GM10266 (cell line): ENCODE results near the gene LRBA.

Experiments
- DNase-seq: peaks from one replicate; pipeline ENCODE4 v3.0.0; 2012; ENCODE audit errors: extremely low spot score
- CTCF ChIP-seq: IDR thresholded peaks from 2 replicates; pipeline ENCODE4 v1.5.1; 2012; ENCODE audit warnings: mild to moderate bottlenecking, low read depth; ENCODE audit not compliant: control insufficient read depth, insufficient read depth; ENCODE audit errors: missing control alignments

Gene LRBA

GRCh38 chr4:150491132-150492049 is 523.7 kb downstream of the LRBA start:
- no peak for DNase-seq
- no peak for TF ChIP-seq CTCF

GRCh38 chr4:150482581-150482980 is 532.5 kb downstream of the LRBA start:
- TF ChIP-seq CTCF: no peak
- DNase-seq: no peak

GRCh38 chr4:150479657-150480056 is 535.4 kb downstream of the LRBA start:
- no peak for TF ChIP-seq CTCF
- no peak for DNase-seq

DNA sequence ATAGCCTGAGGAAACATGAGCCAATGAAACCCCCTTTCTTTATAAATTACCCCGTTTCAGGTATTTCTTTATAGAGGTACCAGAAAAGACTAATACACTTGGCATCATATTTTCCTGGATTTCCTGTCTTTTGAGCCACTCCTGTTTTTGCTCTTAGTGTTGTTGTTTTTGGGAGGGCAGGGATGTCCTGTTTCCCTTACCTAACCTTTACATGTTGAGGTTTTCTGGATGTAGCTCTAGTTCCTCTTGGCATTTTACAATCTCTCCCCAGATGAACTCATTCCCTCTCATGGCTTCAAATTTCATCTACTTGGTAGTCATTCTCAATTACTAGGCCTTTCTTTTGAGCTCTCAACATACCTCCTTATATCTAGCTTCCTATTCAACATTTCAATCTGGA is 537.2 kb downstream of the LRBA start:
- TF ChIP-seq CTCF: no peak
- DNase-seq: no peak

GRCh38 chr4:150476776-150477175 is 538.3 kb downstream of the LRBA start:
- TF ChIP-seq CTCF: no peak
- no peak for DNase-seq

DNA sequence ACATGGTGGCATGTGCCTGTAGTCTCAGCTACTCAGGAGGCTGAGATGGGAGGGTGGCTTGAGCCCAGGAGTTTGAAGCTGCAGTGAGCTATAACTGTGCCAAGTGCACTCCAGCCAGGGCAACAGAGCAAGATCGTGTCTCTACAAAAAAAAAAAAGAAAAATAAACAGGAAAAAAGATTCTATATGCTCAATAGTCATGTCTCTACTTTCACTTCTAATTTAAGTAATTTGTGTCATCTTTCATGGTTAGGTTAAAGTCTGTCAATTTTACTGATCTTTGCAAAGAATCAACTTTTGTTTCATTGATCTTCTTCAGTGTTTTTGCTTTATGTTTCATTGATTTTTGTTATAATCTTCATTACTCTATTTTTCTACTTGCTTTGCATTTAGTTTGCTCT is 539.3 kb downstream of the LRBA start:
- no peak for TF ChIP-seq CTCF
- no peak for DNase-seq

DNA sequence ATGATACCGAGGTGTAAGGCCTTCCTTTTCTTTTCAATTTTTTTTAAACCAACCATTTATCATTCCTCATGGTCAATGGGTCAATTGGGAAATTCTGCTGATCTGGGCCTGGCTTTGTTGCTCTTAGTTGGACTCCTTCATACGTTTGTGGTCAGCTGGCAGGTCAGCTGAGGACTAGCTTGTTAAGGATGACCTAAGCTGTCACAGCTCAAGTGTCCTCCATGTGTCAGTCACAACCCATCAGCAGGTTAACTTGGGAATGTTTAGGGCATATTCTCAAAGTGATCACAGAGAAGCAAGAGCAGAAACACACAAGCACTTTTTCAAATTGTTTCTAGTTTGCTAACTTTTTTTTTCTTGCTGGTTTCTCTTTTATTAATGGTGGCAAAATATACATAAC is 550.6 kb downstream of the LRBA start:
- DNase-seq: no peak
- no peak for TF ChIP-seq CTCF
